Stomach smooth muscle (tissue), 2 donors: ENCODE results near the gene SCAMP1.
"Not testable (repeated sequence)": the region's sequence is repeated elsewhere in the genome, so short reads cannot be mapped to it uniquely, and the experiment has no call there.

Source experiments
- H3K27ac ChIP-seq: one replicate; pipeline ENCODE4 v1.7.0; 2013; ENCODE audit warnings: mild to moderate bottlenecking, low read length, inconsistent platforms
- H3K27me3 ChIP-seq, 2 donors: one replicate each; pipeline ENCODE4 v1.7.0; 2013; ENCODE audit warnings: low read length in 2 of 2; ENCODE audit not compliant: insufficient read depth in 2 of 2, control insufficient read depth in 1 of 2
- H3K36me3 ChIP-seq, 2 donors: one replicate each; pipeline ENCODE4 v1.7.0; 2013; ENCODE audit warnings: low read length in 2 of 2; ENCODE audit not compliant: control insufficient read depth in 2 of 2, insufficient read depth in 2 of 2
- H3K4me1 ChIP-seq: one replicate; pipeline ENCODE4 v1.7.0; 2013; ENCODE audit warnings: low read length; ENCODE audit not compliant: control insufficient read depth, insufficient read depth
- H3K4me3 ChIP-seq, 2 donors: one replicate each; pipeline ENCODE4 v1.7.0; 2013; ENCODE audit warnings: low read length in 2 of 2
- H3K9ac ChIP-seq, 2 donors: one replicate each; pipeline ENCODE4 v1.7.0; 2013; ENCODE audit warnings: low read length in 2 of 2, mild to moderate bottlenecking in 1 of 2
- H3K9me3 ChIP-seq, 2 donors: one replicate each; pipeline ENCODE4 v1.7.0; 2013; ENCODE audit warnings: low read length in 2 of 2; ENCODE audit not compliant: control insufficient read depth in 2 of 2
- donor health status: healthy.
- donor health status: Pancreatic carcinoma.

Gene SCAMP1

DNA sequence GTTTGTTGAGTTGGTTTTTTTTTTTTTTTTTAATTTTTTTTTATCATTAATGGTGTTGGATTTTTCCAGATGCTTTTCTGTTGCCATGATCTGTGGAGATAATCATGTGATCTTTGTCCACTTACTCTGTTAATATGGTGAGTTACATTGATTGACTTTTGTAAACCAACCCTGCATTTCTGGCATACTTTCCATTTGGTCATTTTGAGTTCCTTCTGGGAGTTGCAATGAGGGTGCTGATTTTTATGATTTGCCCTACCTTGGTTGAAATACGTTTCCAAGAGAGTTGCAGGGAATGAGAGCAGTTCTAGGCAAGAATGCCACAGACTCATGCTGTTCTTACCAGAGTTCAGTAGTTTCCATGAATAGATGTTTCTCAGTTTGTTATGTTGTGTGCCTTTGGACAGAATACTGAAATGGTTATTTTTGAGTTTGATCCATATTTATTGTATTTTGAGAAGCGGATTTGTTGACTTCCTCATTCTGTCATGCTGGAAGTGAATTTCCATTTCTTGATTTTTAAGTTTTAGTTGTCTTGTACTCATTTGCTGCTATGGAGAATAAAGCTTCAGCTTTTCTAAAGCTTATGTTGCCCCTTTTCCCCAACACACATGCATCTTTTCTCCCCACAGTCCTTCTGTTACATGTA lies 69.0 kb downstream of the SCAMP1 start:
- Histone ChIP-seq H3K9ac (no peak overlapping the region), H3K27me3 (no peaks in the 10 kb centered on the region), H3K9me3 (no peaks in the 10 kb centered on the region), H3K4me3 (no peak overlapping the region), H3K36me3 (peaks cover 0 to 16% of the 10 kb centered on the region in 2 donors), H3K4me1 (no peaks in the 10 kb centered on the region), H3K27ac (no peak overlapping the region)

DNA sequence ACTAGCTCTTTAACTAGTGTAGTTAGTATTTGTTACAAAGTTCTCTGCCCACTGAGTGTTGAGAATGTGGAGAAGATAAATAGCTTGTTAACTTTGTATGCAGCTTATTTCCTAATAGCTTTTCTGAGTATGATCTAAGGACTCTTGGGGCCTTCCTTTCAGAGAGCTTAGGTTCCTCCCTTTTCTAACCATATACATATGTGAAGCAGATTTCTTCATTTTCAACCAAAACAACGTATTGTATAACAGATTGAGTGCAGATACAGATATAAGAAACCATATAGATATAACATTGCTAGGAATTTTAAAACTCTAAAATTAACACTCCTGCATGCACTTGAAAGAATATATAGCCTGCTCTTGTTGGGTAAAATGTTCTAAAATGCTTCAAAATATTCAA lies 70.4 kb downstream of the SCAMP1 start:
- Histone ChIP-seq H3K4me1 (no peaks in the 10 kb centered on the region), H3K36me3 (peaks cover 0 to 16% of the 10 kb centered on the region in 2 donors), H3K9ac (no peak overlapping the region), H3K27ac (no peak overlapping the region), H3K4me3 (no peak overlapping the region), H3K9me3 (no peaks in the 10 kb centered on the region), H3K27me3 (no peaks in the 10 kb centered on the region)

DNA sequence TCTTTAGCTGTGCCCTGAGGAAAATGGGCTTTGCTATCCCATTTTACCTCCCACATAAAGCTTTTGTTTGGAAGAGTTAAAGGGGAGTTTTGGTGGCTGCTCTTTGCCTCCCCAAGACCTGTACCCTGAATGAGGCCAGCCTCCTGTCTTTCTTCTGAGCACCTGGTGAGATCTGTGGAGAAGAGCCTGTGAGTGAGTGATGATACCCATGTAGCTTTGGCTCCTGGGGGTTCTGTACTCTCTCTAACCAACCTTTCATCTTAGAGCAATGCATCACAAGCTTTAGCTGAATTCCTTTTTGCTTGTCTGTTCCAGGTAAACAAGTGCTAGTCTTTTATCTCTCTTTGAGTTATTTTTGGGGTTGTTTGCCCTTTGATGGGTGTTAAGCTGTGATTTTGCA lies 73.6 kb downstream of the SCAMP1 start:
- Histone ChIP-seq H3K9ac (no peak overlapping the region), H3K36me3 (peaks cover 0 to 3% of the 10 kb centered on the region in 2 donors), H3K9me3 (no peaks in the 10 kb centered on the region), H3K4me1 (no peaks in the 10 kb centered on the region), H3K27me3 (no peaks in the 10 kb centered on the region), H3K4me3 (no peak overlapping the region), H3K27ac (no peak overlapping the region)

DNA sequence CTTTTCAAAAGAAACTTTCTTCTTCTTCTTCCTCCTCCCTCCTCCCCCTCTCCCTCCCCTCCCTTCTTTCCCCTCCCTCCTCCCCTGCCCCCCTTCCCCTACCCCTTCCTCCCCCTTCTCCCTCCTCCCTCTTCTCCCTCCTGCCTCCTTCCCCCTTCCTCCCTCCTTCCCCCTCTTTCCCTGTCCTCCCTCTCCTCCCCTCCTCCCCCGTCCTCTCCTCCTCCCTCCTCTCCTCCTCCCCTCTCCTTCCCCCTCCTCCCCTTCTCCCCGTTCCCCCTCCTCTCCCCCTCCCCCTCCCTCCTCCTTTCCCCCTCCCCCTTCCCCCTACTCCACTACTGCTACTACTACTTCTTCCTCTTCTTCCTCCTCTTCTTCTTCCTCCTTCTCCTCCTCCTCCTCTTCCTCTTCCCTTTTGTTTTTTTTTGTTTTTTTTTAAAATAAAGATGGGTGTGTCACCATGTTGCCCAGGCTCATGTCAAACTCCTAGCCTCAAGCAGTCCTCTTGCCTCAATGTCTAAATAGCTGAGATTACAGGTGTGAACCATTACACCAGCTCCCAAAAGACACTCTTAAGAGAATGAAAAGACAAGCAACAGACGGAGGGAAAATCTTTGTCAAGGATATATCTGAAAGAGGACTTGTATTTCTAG lies 87.5 kb downstream of the SCAMP1 start:
- Histone ChIP-seq H3K4me1 (no peaks in the 10 kb centered on the region), H3K9ac (no peak overlapping the region), H3K27ac (no peak overlapping the region), H3K27me3 (no peaks in the 10 kb centered on the region), H3K36me3 (peaks cover 0 to 5% of the 10 kb centered on the region in 2 donors), H3K9me3 (no peaks in the 10 kb centered on the region), H3K4me3 (no peak overlapping the region)

DNA sequence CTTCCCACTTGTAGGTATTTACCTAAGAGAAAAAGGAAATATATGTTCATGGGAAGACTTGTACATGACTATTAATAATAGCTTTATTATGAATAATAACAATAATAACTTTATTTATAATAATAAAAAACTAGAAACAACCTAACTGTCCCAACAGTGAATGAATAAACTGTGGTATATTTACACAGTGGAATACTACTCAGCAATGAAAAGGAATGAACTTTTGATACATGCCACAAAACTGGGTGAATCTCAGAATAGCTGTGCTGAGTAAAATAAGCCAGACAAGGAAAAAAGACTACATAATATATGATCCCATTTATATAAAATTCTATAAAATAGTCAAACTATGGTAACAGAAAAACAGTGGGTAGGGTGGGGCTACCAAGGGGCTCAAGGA lies 88.7 kb downstream of the SCAMP1 start:
- Histone ChIP-seq H3K27me3 (no peaks in the 10 kb centered on the region), H3K4me3 (no peak overlapping the region), H3K36me3 (peaks cover 0 to 5% of the 10 kb centered on the region in 2 donors), H3K9me3 (no peaks in the 10 kb centered on the region), H3K4me1 (no peaks in the 10 kb centered on the region), H3K9ac (no peak overlapping the region), H3K27ac (no peak overlapping the region)

DNA sequence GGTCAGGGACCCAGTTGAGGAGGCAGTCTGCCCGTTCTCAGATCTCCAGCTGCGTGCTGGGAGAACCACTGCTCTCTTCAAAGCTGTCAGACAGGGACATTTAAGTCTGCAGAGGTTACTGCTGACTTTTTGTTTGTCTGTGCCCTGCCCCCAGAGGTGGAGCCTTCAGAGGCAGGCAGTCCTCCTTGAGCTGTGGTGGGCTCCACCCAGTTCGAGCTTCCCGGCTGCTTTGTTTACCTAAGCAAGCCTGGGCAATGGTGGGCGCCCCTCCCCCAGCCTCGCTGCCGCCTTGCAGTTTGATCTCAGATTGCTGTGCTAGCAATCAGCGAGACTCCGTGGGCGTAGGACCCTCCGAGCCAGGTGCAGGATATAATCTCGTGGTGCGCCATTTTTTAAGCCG lies 97.1 kb downstream of the SCAMP1 start:
- not testable (repeated sequence) for H3K36me3 ChIP-seq, H3K27ac ChIP-seq, H3K9ac ChIP-seq, H3K4me3 ChIP-seq, H3K27me3 ChIP-seq, H3K9me3 ChIP-seq, H3K4me1 ChIP-seq

DNA sequence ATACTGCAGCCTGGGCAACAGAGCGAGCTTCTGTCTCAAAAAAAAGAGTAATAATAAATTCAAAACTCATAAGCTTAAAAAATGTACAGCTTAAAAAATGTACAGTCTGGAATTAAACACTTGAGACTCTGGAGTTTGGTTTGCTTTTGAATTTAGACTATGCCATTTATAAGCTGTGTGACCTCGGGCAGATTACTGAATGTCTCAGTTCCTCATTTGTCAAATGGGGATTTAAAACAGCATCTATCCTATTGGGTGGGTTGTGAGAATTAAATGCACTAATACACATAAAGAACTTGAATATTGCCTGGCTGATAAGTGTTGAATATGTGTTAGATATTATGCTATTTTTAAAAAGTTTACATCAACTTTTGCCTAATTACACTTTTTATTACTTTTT lies 98.4 kb downstream of the SCAMP1 start:
- Histone ChIP-seq H3K9me3 (no peaks in the 10 kb centered on the region), H3K4me1 (no peaks in the 10 kb centered on the region), H3K27ac (no peak overlapping the region), H3K27me3 (no peaks in the 10 kb centered on the region), H3K36me3 (no peaks in the 10 kb centered on the region), H3K4me3 (no peak overlapping the region), H3K9ac (no peak overlapping the region)

DNA sequence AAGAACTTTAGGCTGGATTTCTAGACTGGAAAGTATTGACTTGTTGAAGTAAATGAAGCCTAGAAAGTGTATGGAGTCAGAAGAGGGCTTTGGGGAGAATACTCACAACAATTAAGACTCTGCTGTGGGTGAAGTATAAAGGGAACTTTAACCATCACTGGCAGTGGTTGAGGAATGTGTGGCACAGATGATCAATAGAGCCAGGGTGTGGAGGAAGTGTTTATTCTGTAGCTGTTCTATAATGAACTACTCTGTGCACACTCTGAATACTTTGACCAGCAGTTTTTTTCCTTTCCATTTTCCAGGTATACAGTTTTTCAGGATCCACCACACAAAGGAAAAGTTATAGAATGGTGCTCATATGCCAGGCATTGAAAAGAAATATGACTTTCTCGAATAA lies 106.7 kb downstream of the SCAMP1 start:
- H3K9ac ChIP-seq, result no peak overlapping the region
- no peak overlapping the region for H3K4me3 ChIP-seq
- no peaks in the 10 kb centered on the region for H3K9me3 ChIP-seq
- peaks cover 0 to 2% of the 10 kb centered on the region in 2 donors for H3K36me3 ChIP-seq
- H3K27ac ChIP-seq, result no peak overlapping the region
- no peaks in the 10 kb centered on the region for H3K4me1 ChIP-seq
- no peaks in the 10 kb centered on the region for H3K27me3 ChIP-seq

DNA sequence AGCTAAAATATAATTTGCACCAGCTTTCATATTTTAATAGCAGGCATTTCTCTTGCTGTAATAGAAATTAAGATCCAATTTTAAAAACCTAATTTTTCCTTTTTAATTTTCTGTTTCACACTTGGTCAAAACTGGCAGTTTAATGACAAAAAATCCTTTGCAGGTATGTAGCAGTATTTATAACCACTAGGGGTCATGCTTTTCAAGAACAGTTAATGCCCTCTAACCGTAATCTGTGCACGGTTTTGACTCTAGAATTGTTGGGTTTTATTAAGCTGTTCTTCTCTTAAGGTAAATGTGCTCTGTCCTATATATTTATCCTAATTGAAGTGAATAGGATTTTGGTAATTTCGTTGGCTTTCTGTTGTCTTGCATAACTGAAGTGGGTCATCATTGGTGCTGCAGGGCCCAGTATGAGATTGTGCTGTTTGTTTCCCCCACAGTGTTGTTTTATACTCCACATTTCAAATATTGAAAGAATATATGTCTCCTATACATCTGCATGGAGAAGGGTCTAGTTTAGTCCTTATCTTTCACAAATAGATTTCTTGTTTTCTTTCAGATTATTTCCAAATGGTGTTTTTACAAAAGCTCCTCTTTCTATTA lies 107.4 kb downstream of the SCAMP1 start:
- H3K9me3 ChIP-seq, result no peaks in the 10 kb centered on the region
- H3K4me1 ChIP-seq, result no peaks in the 10 kb centered on the region
- no peaks in the 10 kb centered on the region for H3K27me3 ChIP-seq
- no peak overlapping the region for H3K4me3 ChIP-seq
- H3K9ac ChIP-seq, result no peak overlapping the region
- no peak overlapping the region for H3K27ac ChIP-seq
- peaks cover 0 to 2% of the 10 kb centered on the region in 2 donors for H3K36me3 ChIP-seq

DNA sequence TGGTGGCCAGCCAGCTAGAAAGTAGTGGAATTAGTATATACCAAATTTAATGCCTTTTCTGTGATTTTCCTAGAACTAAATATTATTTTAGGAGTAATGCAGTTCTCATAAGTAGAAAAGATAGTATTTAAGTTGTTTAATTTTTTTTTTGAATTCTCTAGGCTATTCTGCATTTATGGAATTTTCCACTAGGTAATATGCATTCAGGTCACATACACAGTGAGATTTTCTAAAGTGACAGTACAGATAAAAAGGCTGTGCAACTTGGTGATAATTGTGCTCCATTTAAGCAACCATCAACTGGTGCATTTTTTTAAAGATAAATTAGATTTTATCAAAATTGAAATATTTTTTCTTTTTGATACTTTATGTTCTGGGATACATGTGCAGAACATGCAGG lies 111.5 kb downstream of the SCAMP1 start:
- Histone ChIP-seq H3K36me3 (no peaks in the 10 kb centered on the region), H3K27ac (no peak overlapping the region), H3K27me3 (no peaks in the 10 kb centered on the region), H3K4me1 (no peaks in the 10 kb centered on the region), H3K9me3 (no peaks in the 10 kb centered on the region), H3K4me3 (no peak overlapping the region), H3K9ac (no peak overlapping the region)

DNA sequence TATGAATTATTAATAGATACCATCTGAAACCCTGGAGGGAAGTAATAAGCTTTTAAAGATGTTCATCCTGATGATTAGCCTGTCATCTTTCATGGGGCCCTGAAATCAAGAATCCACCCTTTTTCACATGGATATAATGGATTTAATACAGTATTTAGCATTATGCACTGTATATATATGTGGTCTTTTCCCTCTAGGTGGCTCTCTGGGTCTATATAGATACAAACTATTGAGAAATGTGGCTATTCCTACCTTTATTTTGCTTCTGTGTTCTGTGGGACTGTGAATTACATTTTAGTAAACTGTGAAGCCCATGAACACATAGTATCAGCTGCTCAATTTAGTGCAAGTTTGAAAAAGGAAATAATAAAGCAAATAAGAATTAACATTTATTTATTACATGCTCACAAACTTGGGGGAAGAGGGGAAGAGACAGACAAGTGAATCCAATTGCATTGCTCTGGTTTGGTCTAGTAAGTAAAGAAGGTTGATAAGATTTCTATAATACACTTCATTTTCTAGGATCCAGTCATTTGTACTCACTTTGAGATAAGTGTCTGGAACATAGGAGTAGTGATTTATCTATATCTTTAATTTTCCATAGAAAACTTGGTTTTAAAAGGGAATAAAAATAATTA lies 112.2 kb downstream of the SCAMP1 start:
- H3K27ac ChIP-seq, result no peak overlapping the region
- H3K9me3 ChIP-seq, result no peaks in the 10 kb centered on the region
- H3K4me1 ChIP-seq, result no peaks in the 10 kb centered on the region
- no peak overlapping the region for H3K9ac ChIP-seq
- no peak overlapping the region for H3K4me3 ChIP-seq
- H3K36me3 ChIP-seq, result no peaks in the 10 kb centered on the region
- H3K27me3 ChIP-seq, result no peaks in the 10 kb centered on the region
